Fibroblast of the aortic adventitia (primary cell): ENCODE results near the gene FNIP2. TPM values are rescaled to one million over a fixed set of nuclear protein-coding genes. Genes with fewer than 3 reads are reported as not detected.
A peak's percentile ranks its signal among the peaks of the same experiment; 100 is the strongest.
"Not testable (repeated sequence)": the region's sequence is repeated elsewhere in the genome, so short reads cannot be mapped to it uniquely, and the experiment has no call there.

Source experiments
- DNase-seq: peaks from one replicate; pipeline ENCODE4 v3.0.0-alpha.2; 2010; ENCODE audit warnings: low read depth
- H3K4me3 ChIP-seq: 2 replicates; pipeline ENCODE4 v1.5.1; 2011; ENCODE audit warnings: low read depth, mild to moderate bottlenecking, control low read depth, low read length, moderate library complexity
- total RNA-seq: library from RNA; depleted of rRNA; stranded (reverse); fragments of >200 nt; gene quantifications from 2 replicates; pipeline ENCODE4 v1.2.3, GENCODE V29; 2012; ENCODE audit warnings: low replicate concordance
- TF ChIP-seq, protein P1 (sequence below): IDR thresholded peaks from 2 replicates; pipeline ENCODE4 v1.5.1; 2011; ENCODE audit warnings: mild to moderate bottlenecking, low read length, control low read depth, inconsistent platforms; ENCODE audit not compliant: insufficient read depth

Gene FNIP2
- total RNA-seq, 1 donor, result 34.3 TPM

DNA sequence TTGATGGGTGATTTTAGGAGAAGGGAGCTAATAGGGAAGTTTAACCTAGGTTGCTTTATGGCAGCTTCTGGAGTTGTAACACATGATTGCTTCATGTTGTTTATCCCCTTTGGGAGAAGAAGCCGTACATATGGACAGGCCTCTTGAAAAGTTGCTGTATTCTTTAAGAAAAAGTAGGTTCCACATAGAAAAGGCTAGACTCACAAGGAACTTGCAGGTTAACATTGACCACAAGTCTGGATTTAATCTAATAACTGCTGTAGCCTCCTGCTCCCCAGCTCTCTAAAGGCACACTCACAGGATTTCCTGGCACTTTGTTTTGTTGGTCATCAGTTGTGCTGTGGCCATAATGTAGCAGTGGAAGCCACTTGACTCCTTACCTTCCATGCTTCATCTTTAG is 19.7 kb downstream of the FNIP2 start:
- TF ChIP-seq, protein P1, sequence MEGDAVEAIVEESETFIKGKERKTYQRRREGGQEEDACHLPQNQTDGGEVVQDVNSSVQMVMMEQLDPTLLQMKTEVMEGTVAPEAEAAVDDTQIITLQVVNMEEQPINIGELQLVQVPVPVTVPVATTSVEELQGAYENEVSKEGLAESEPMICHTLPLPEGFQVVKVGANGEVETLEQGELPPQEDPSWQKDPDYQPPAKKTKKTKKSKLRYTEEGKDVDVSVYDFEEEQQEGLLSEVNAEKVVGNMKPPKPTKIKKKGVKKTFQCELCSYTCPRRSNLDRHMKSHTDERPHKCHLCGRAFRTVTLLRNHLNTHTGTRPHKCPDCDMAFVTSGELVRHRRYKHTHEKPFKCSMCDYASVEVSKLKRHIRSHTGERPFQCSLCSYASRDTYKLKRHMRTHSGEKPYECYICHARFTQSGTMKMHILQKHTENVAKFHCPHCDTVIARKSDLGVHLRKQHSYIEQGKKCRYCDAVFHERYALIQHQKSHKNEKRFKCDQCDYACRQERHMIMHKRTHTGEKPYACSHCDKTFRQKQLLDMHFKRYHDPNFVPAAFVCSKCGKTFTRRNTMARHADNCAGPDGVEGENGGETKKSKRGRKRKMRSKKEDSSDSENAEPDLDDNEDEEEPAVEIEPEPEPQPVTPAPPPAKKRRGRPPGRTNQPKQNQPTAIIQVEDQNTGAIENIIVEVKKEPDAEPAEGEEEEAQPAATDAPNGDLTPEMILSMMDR, result no peak
- H3K4me3 ChIP-seq, result no peak overlapping the region
- peak; percentile 47 for DNase-seq

GRCh38 chr4:158789853-158790252 is 21.0 kb downstream of the FNIP2 start:
- DNase-seq, result no peak
- TF ChIP-seq, protein P1, result no peak

GRCh38 chr4:158793021-158793420 is 24.2 kb downstream of the FNIP2 start:
- DNase-seq, result no peak
- H3K4me3 ChIP-seq, result no peak overlapping the region
- TF ChIP-seq, protein P1, result no peak

More at GRCh38 chr4:158789853-158790252, 21.0 kb downstream of the FNIP2 start:
- H3K4me3 ChIP-seq, result no peak overlapping the region

DNA sequence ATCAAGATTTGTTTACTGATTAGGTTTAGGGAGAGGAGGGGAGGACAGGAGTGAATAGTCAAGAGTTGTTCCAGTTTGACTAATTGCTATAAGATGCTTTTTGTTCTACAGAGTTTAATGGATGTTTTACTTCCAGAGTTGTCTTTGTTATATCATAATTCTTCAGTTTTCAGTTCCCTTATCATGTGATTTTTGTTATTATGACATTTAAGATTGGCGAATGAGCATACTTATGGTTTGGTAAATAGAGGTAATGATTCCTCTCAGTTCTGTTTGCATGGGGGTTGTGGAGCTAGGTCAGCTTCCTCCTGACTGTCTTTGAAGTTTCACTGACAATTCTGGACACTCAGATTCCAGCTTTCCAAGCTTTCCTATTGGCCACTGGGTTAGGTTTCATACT is 24.6 kb downstream of the FNIP2 start:
- H3K4me3 ChIP-seq, DNase-seq: not testable (repeated sequence)

DNA sequence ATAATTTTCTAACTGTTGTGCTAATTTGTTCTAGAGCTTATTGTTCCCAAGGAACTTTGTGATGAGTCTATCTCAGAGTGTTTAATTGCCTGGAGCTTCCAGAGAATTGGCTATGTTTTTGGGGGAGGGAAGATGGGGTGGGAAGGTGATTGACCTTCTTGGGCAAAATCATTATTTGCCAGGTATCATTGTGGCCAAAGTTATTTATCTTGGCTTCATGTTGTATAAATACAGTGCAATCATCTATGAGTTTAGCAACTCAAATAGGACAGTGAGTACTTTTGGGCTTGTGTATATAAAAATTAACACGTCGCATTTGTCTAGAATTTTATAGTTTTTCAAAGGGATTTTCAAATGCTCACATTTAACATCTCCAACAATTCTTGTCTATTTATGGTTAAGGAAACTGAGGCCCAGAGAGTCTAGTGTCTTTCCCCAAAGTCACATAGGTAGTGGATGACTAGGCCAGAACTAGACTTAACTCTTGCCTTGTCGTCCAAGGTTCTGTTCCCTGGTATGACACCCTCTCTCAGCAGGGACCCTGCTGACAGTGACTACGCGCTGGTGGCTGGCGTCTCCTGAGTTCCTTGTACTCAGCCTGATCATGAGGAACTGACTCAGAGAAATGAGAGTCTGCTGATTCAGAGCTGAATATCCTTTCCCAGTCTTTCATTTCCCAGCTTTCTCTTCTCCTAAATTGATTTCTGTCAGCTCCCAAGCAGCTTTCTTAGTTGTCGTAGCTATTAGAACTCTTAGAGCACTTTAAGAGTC is 27.7 kb downstream of the FNIP2 start:
- no peak overlapping the region for H3K4me3 ChIP-seq
- peak; percentile 42 for DNase-seq

DNA sequence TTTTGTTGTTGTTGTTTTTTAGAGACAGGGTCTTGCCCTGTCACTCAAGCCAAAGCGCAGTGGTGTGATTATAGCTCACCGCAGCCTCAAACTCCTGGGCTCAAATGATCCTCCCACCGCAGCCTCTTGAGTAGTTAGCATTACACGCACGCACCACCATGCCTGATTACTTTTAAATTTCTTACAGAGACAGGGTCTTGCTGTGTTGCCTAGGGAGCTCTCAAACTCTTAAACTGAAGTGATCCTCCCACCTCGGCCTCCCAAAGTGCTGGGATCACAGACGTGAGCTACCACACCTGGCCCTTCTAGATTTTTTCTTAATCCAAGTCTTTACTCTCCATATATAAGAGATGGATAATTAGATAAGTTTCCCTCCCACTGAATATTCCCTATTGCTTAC is 29.2 kb downstream of the FNIP2 start:
- no peak for DNase-seq
- TF ChIP-seq, protein P1, result no peak
- H3K4me3 ChIP-seq, result no peak overlapping the region

More for the DNA sequence above, 27.7 kb downstream of the FNIP2 start:
- TF ChIP-seq, protein P1, result no peak

DNA sequence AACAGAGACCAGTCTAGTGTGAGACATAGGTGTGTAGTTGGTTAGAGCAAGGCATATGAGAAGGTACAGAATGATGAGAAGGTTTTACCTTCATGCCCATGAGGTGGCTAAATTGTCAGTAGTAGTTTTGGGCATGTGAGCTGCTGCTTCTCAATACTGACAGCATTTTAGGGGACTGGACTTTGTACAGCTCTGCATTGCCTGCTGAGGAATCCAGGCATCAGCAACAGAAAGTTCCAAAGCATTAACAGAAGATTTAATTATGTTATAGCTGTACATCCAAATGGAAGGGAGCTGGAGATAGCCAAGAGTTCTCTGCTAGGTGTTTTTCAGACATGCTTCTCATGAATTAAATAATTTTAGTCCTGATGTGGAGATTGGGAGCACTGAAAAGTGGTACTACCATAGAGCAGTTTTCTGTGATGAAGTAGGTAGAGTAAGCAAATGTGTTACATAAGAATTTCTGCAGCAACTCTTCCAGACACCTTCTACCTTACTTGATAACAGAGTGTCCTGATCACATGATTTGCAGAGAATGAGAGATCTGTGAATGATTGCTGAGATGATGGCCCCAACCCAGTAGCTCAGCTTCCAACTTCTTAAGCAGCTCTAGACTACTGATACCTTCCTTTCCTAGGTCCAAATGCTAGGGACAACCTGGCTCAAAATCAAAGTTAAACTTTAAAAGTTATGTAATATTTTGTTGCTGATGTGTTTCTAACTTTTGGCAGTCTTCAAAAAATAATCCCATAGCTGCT is 30.4 kb downstream of the FNIP2 start:
- TF ChIP-seq, protein P1, result no peak
- no peak overlapping the region for H3K4me3 ChIP-seq
- DNase-seq, result no peak
